Activated T-cell treated with anti-CD3 and anti-CD28 coated beads, Interleukin-2, amount 50 U/mL, for 72 hours (primary cell): ENCODE results near the gene RNASEH2A. TPM values are rescaled to one million over a fixed set of nuclear protein-coding genes. Genes with fewer than 3 reads are reported as not detected.

Experiments used
- ATAC-seq, 2 donors: fragments of 150-1000 bp; cut with Tn5 transposase; replicated peaks in 1 of 2; 2 replicates each; pipeline ENCODE4 v1.10.0; 2021; ENCODE audit warnings: moderate library complexity in 2 of 2, mild to moderate bottlenecking in 1 of 2
- DNase-seq, 2 donors: peaks; one replicate each; pipeline ENCODE4 v3.0.0; 2021 to 2022; ENCODE audit warnings: mixed read lengths in 1 of 2
- H3K27ac Mint-ChIP-seq: one replicate; pipeline ENCODE4 v1.8.0; 2022; ENCODE audit warnings: mild to moderate bottlenecking, moderate library complexity, mixed read lengths
- H3K27me3 Mint-ChIP-seq: one replicate; pipeline ENCODE4 v1.8.0; 2022; ENCODE audit warnings: low read depth, mixed read lengths
- H3K36me3 Mint-ChIP-seq, 2 donors: one replicate each; pipeline ENCODE4 v1.8.0; 2022; ENCODE audit warnings: mixed read lengths in 2 of 2, mild to moderate bottlenecking in 1 of 2; ENCODE audit not compliant: insufficient read depth in 2 of 2
- H3K4me1 Mint-ChIP-seq: one replicate; pipeline ENCODE4 v1.8.0; 2022; ENCODE audit warnings: low read depth, mixed read lengths
- H3K4me3 Mint-ChIP-seq, 2 donors: one replicate each; pipeline ENCODE4 v1.8.0; 2022; ENCODE audit warnings: mild to moderate bottlenecking in 2 of 2, mixed read lengths in 2 of 2, moderate library complexity in 2 of 2
- H3K9me3 Mint-ChIP-seq, 2 donors: one replicate each; pipeline ENCODE4 v1.8.0; 2022; ENCODE audit warnings: mixed read lengths in 2 of 2
- total RNA-seq, 2 donors: library from RNA; stranded (reverse); gene quantifications; one replicate each; pipeline ENCODE4 v1.2.3, GENCODE V29; 2022

The RNASEH2A gene
- total RNA-seq, 2 donors from 2014 or later, result 29.6 to 31.1 TPM

- peak overlapping the region; percentile 81 to 86 for H3K4me3 Mint-ChIP-seq
- no peaks in the 10 kb centered on the region for H3K36me3 Mint-ChIP-seq
- H3K27ac Mint-ChIP-seq, result no peak overlapping the region
- no peaks in the 10 kb centered on the region for H3K9me3 Mint-ChIP-seq
- H3K4me1 Mint-ChIP-seq, result peaks cover 16% of the 10 kb centered on the region
- peak; percentile 97 to 98 for ATAC-seq
- peak; percentile 91 to 96 for DNase-seq
- peaks cover 30% of the 10 kb centered on the region for H3K27me3 Mint-ChIP-seq
These were observed 41.1 kb downstream of the RNASEH2A start for GRCh38 chr19:12847159-12848139.

- DNase-seq (no peak), ATAC-seq (no peak)
- Mint-ChIP-seq H3K4me1 (no peaks in the 10 kb centered on the region), H3K36me3 (no peaks in the 10 kb centered on the region), H3K4me3 (no peak overlapping the region), H3K27ac (no peak overlapping the region), H3K27me3 (no peaks in the 10 kb centered on the region), H3K9me3 (no peaks in the 10 kb centered on the region)
These were observed 50.3 kb downstream of the RNASEH2A start for GRCh38 chr19:12856653-12857052.

- Mint-ChIP-seq H3K27ac (no peak overlapping the region), H3K9me3 (no peaks in the 10 kb centered on the region), H3K27me3 (no peaks in the 10 kb centered on the region), H3K36me3 (no peaks in the 10 kb centered on the region), H3K4me3 (no peak overlapping the region), H3K4me1 (no peaks in the 10 kb centered on the region)
- ATAC-seq, result no peak
- no peak for DNase-seq
These were observed 51.9 kb downstream of the RNASEH2A start for GRCh38 chr19:12858041-12858928.

- H3K36me3 Mint-ChIP-seq, result no peaks in the 10 kb centered on the region
- H3K9me3 Mint-ChIP-seq, result no peaks in the 10 kb centered on the region
- no peaks in the 10 kb centered on the region for H3K27me3 Mint-ChIP-seq
- DNase-seq (no peak), ATAC-seq (no peak)
- no peaks in the 10 kb centered on the region for H3K4me1 Mint-ChIP-seq
- no peak overlapping the region for H3K27ac Mint-ChIP-seq
- H3K4me3 Mint-ChIP-seq, result no peak overlapping the region
These were observed 53.2 kb downstream of the RNASEH2A start for GRCh38 chr19:12859546-12859945.

Other genes starting within 250 kb of the RNASEH2A start
- 10 to 100 TPM; 12.8 to 16.0 TPM for gene ZNF490, start 195.8 kb upstream of the RNASEH2A start, total RNA-seq
- gene ZNF791, start 195.7 kb upstream of the RNASEH2A start, total RNA-seq, result 10 to 100 TPM; 19.8 to 21.0 TPM
- 100 to 1,000 TPM in 1 of 2 donors, 10 to 100 TPM in 1; 75.8 to 109 TPM for gene MAN2B1, start 139.8 kb upstream of the RNASEH2A start, total RNA-seq
- gene WDR83, start 139.8 kb upstream of the RNASEH2A start, total RNA-seq, result 10 to 100 TPM; 18.4 to 24.0 TPM
- 100 to 1,000 TPM; 140 to 150 TPM for gene DHPS, start 124.7 kb upstream of the RNASEH2A start, total RNA-seq
- not detected for gene GNG14, start 118.6 kb upstream of the RNASEH2A start, total RNA-seq
- 1 to 10 TPM; 3.5 to 6.9 TPM for gene FBXW9, start 110.0 kb upstream of the RNASEH2A start, total RNA-seq
- 10 to 100 TPM; 62.6 to 73.2 TPM for gene TNPO2, start 82.7 kb upstream of the RNASEH2A start, total RNA-seq
- gene TRIR, start 71.9 kb upstream of the RNASEH2A start, total RNA-seq, result 100 to 1,000 TPM; 131 to 134 TPM
- 10 to 100 TPM; 42.6 to 43.7 TPM for gene GET3, start 69.1 kb upstream of the RNASEH2A start, total RNA-seq
- not detected for gene BEST2, start 54.8 kb upstream of the RNASEH2A start, total RNA-seq
- 10 to 100 TPM; 38.8 to 41.0 TPM for gene HOOK2, start 31.0 kb upstream of the RNASEH2A start, total RNA-seq
- gene JUNB, start 15.1 kb upstream of the RNASEH2A start, total RNA-seq, result 100 to 1,000 TPM; 574 to 618 TPM
- 100 to 1,000 TPM; 202 to 223 TPM for gene PRDX2, start 4.8 kb upstream of the RNASEH2A start, total RNA-seq
- 10 to 100 TPM; 23.7 to 27.1 TPM for gene THSD8, start 4.5 kb upstream of the RNASEH2A start, total RNA-seq
- gene RTBDN, start 28.0 kb downstream of the RNASEH2A start, total RNA-seq, result not detected
- gene MAST1, start 31.9 kb downstream of the RNASEH2A start, total RNA-seq, result 1 to 10 TPM; 5.8 to 6.0 TPM
- 10 to 100 TPM; 34.5 to 39.1 TPM for gene DNASE2, start 74.9 kb downstream of the RNASEH2A start, total RNA-seq
- gene KLF1, start 80.6 kb downstream of the RNASEH2A start, total RNA-seq, result under 1 TPM; 0.19 to 0.58 TPM
- gene GCDH, start 84.6 kb downstream of the RNASEH2A start, total RNA-seq, result 10 to 100 TPM; 23.2 to 25.1 TPM
- gene SYCE2, start 112.7 kb downstream of the RNASEH2A start, total RNA-seq, result 1 to 10 TPM; 3.1 to 4.5 TPM
- gene FARSA, start 127.1 kb downstream of the RNASEH2A start, total RNA-seq, result 10 to 100 TPM; 63.4 to 70.4 TPM
- gene CALR, start 132.0 kb downstream of the RNASEH2A start, total RNA-seq, result 100 to 1,000 TPM; 458 to 489 TPM
- 100 to 1,000 TPM; 159 to 189 TPM for gene RAD23A, start 139.3 kb downstream of the RNASEH2A start, total RNA-seq
- gene GADD45GIP1, start 150.6 kb downstream of the RNASEH2A start, total RNA-seq, result 10 to 100 TPM; 15.9 to 16.4 TPM
- gene DAND5, start 163.0 kb downstream of the RNASEH2A start, total RNA-seq, result under 1 TPM; 0.12 to 0.32 TPM
- 1 to 10 TPM; 2.2 to 2.8 TPM for gene NFIX, start 188.9 kb downstream of the RNASEH2A start, total RNA-seq